ENCODE data around the gene CCDC71.

- no peak for TF ChIP-seq CTCF (tag by site-specific recombination; IDR thresholded peaks at IDR 0.05)
- no peak for TF ChIP-seq YY1 (tag by site-specific recombination; IDR thresholded peaks at IDR 0.05)
- no peak for TF ChIP-seq ZNF10 (tag by site-specific recombination; IDR thresholded peaks at IDR 0.05)
- TF ChIP-seq PATZ1 (tag by site-specific recombination; IDR thresholded peaks at IDR 0.05): no peak
- TF ChIP-seq ZNF132 (tag by site-specific recombination; IDR thresholded peaks at IDR 0.05; ENCODE audit: borderline replicate concordance): no peak
These were observed 3.2 kb downstream of the CCDC71 start for GRCh38 chr3:49162751-49163419.

Data from HEK293 (cell line).